ENCODE results near the gene KIR2DL1.

DNA sequence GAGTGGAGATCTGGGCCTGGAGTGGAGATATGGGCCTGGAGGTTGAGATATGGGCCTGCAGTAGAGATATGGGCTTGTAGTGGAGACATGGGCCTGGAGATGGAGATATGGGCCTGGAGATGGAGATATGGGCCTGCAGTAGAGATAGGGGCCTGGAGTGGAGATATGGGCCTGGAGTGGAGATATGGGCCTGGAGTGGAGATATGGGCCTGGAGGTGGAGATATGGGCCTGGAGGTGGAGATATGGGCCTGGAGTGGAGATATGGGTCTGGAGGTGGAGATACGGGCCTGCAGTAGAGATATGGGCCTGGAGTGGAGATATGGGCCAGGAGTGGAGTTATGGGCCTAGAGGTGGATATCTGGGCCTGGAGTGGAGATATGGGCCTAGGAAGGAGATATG lies 30.9 kb upstream of the KIR2DL1 start:
- TF ChIP-seq ARNTL (CRISPR knock-in tag; IDR thresholded peaks at IDR 0.05; ENCODE audit: borderline replicate concordance, low read depth) (no peak), TCF4 (CRISPR knock-in tag; IDR thresholded peaks at IDR 0.05; ENCODE audit: borderline replicate concordance) (no peak)
